HS-5 (cell line): ENCODE results near the gene UPK3A.

Experiments
- DNase-seq: peaks from one replicate; pipeline ENCODE4 v3.0.0-alpha.2; 2012; ENCODE audit warnings: low read depth

Gene UPK3A

GRCh38 chr22:45329530-45329936 is 44.8 kb downstream of the UPK3A start:
- no peak for DNase-seq

GRCh38 chr22:45330548-45330947 is 45.8 kb downstream of the UPK3A start:
- DNase-seq, result no peak

DNA sequence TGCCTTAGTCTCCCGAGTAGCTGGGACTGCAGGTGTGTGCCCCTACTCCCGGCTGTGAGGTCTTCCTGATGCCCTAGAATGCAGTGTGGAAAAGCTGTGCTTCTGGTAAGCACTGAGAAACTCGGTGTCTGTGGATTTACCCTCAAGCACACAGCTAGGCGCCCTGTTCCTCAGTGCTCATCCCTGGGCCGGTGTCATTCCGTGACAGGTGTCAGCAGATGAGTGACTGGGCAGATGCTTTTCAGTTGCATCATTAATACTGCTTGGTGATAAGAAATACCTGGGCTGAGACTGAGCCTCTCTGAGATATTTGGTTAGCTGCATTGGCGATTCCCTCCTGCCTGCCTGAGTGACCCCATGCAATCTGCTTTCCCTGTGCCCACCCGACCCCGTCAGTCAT is 46.7 kb downstream of the UPK3A start:
- no peak for DNase-seq

GRCh38 chr22:45332001-45332400 is 47.3 kb downstream of the UPK3A start:
- no peak for DNase-seq

DNA sequence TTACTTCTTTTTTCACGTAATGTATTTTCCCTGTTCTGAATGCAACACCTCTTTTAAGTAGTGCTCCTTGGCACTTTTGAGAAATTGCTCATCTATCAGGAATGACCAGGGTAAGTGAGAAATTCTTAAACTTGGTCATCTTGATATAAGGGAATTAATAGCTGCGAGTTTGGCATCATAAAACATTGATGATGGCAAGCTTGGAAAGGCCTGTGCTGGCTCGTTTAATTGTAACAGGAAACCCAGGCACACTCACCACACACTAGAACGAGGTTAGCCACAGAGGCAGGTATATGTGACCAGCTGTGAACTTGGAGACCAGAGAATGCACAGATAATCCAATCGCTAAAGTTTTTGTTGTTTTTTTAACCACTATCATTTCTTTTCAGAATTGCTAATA is 49.3 kb downstream of the UPK3A start:
- DNase-seq, result no peak

- DNase-seq, result no peak
These were observed 49.8 kb downstream of the UPK3A start for GRCh38 chr22:45334528-45334927.

GRCh38 chr22:45335021-45335818 is 50.5 kb downstream of the UPK3A start:
- DNase-seq, result no peak

- DNase-seq, result no peak
These were observed 51.2 kb downstream of the UPK3A start for GRCh38 chr22:45335854-45336522.

DNA sequence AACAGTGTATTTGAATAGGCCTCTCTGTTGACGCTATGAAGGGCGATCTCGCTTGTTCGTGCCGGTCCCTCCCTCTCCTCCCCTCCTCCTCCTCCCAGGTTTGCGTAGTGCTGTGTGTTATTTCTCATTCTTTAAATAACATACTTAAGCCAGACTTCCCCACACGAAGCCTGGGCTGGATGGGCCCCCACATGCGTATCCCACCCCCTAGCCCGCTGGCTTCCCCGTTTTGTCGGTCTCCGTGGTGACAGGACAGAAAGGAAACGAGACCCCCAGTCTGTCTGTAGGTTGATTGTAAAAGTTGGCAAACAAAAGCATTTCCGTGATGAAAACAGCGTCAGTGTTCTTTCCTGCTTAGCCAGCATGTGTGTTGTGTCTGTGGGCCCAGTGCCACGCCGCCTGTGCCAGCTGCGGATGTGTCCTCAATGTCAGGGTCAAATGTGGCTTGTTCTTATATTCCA is 52.3 kb downstream of the UPK3A start:
- DNase-seq, result no peak

- no peak for DNase-seq
These were observed 52.8 kb downstream of the UPK3A start for GRCh38 chr22:45337536-45337935.

GRCh38 chr22:45338795-45339194 is 54.0 kb downstream of the UPK3A start:
- no peak for DNase-seq

- no peak for DNase-seq
These were observed 55.6 kb downstream of the UPK3A start for GRCh38 chr22:45340323-45340722.

DNA sequence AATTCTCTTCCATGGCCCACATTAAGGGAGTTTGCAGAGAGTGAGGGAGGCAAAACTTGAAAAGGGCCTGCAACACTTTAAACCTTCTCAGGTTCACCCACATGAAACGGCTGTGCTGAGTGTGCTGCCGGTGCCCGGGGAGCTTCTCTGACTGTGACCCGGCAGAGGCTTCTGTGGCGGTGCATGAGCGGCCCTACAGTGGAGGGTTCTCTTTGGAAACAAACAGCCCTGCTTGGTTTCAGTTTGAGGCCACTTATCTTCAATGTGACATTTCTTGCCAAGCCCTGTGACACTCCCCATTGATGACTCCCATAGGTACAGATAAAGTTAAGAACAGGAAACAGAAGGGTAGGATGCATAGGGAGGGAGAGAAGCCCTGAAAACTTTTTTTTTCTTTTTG is 56.7 kb downstream of the UPK3A start:
- no peak for DNase-seq

GRCh38 chr22:45343143-45343542 is 58.4 kb downstream of the UPK3A start:
- DNase-seq, result no peak

DNA sequence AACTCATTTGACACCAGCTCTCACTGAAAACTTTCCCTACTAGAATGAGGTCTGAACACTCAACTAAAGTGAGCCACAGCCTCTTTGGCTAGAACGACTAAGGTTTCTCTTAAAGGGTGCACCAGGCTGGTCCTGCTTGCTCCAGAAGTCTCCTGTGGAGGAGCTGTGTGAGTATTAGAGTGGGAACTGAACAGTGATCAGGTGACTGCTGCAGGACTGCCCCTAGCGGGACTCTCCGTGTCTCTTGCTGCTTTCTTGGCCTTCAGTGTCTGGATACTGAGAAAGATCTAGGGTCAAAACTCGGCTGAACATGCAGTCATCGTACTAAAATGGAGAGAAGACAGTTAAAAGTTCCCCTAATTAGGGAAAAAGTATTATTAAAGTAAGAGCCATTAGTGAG is 59.6 kb downstream of the UPK3A start:
- DNase-seq, result no peak
